HG03045 (cell line): ENCODE data around the gene KIF16B.

Source experiments
- ATAC-seq: cut with Tn5 transposase; IDR thresholded peaks from one replicate; pipeline ENCODE4 v1.9.1; 2021; ENCODE audit warnings: mild to moderate bottlenecking, moderate library complexity; ENCODE audit not compliant: unreplicated experiment

The KIF16B gene

GRCh38 chr20:16554766-16555543, 18.3 kb downstream of the KIF16B start:
- ATAC-seq: no peak

- ATAC-seq: no peak
Observed at GRCh38 chr20:16553684-16554083, 19.6 kb downstream of the KIF16B start.

GRCh38 chr20:16553101-16553500, 20.1 kb downstream of the KIF16B start:
- ATAC-seq: no peak

GRCh38 chr20:16552015-16552414, 21.2 kb downstream of the KIF16B start:
- ATAC-seq: no peak

- no peak for ATAC-seq
Observed at GRCh38 chr20:16551607-16552006, 21.6 kb downstream of the KIF16B start.

GRCh38 chr20:16548068-16548672, 25.1 kb downstream of the KIF16B start:
- no peak for ATAC-seq

- no peak for ATAC-seq
Observed at GRCh38 chr20:16544949-16545348, 28.3 kb downstream of the KIF16B start.

GRCh38 chr20:16542477-16542876, 30.8 kb downstream of the KIF16B start:
- no peak for ATAC-seq

GRCh38 chr20:16541878-16542277, 31.4 kb downstream of the KIF16B start:
- ATAC-seq: no peak

GRCh38 chr20:16541226-16541625, 32.0 kb downstream of the KIF16B start:
- no peak for ATAC-seq

- ATAC-seq: no peak
Observed at GRCh38 chr20:16539280-16540021, 33.8 kb downstream of the KIF16B start.

- no peak for ATAC-seq
Observed at GRCh38 chr20:16538779-16539178, 34.5 kb downstream of the KIF16B start.

- no peak for ATAC-seq
Observed at GRCh38 chr20:16537918-16538317, 35.3 kb downstream of the KIF16B start.

- ATAC-seq: no peak
Observed at GRCh38 chr20:16537025-16537665, 36.1 kb downstream of the KIF16B start.

GRCh38 chr20:16535277-16535676, 38.0 kb downstream of the KIF16B start:
- ATAC-seq: no peak

- no peak for ATAC-seq
Observed at GRCh38 chr20:16533502-16533901, 39.7 kb downstream of the KIF16B start.

GRCh38 chr20:16531485-16531884, 41.8 kb downstream of the KIF16B start:
- ATAC-seq: no peak

- no peak for ATAC-seq
Observed at GRCh38 chr20:16530201-16530681, 43.0 kb downstream of the KIF16B start.

- ATAC-seq: no peak
Observed at GRCh38 chr20:16528078-16528477, 45.2 kb downstream of the KIF16B start.

- ATAC-seq: no peak
Observed at GRCh38 chr20:16527438-16527837, 45.8 kb downstream of the KIF16B start.
